ENCODE measurements around the gene LRRC58. TPM values are rescaled to one million over a fixed set of nuclear protein-coding genes. Genes with fewer than 3 reads are reported as not detected.

The LRRC58 gene
- total and polyA plus RNA-seq, 4 donors: 6.8 to 19.2 (median 13.5) TPM

DNA sequence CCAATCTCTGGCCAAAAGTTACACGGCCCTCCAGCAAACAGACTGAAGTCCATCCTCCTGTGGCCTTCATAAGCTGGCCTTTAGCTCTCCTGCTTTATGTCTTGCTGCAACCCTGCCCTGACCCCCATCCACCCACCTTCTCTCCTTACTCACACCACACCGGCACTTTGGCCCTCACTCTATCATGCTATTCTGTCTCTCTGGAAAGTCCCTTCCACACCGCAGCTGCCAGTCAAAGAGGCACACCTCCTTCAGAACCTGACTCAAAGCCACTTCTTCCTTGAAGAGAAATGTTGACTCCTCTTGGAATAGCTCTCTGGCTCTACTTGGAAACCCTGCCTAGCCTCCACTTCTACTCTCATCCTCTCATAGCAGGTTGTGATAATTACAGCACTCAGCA lies 68.6 kb downstream of the LRRC58 start:
- intact Hi-C loops (cut with DNase I): no loop called here

DNA sequence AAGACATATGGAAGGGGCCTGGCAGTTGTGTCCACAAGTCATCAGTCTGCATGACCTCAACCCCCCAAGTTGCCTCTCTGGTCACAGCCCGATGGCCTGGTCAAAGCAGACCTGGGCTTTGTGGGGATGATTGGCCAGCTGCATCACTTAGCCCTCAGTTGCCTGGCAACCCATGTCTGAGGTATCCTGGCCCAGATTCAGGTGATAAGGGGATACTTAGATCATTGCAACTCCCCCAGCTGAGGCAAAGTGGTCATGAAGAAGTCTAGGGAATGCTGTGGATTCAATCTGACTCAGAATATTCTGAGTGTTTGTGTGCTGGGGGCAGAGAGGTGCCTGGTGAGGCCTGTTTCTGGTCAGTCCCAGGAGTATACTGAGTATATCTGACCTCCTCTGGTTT lies 69.1 kb downstream of the LRRC58 start:
- H3K4me3 ChIP-seq (ENCODE audit: low read length in 2 of 2): no peak overlapping the region
- intact Hi-C loops (cut with DNase I): no loop called here
- no peak for ATAC-seq (ENCODE audit: low FRiP score)
- no peaks in the 10 kb centered on the region for H3K4me1 ChIP-seq (ENCODE audit: control insufficient read depth in 1 of 2, insufficient read depth in 2 of 2, low read length in 2 of 2)
- no peaks in the 10 kb centered on the region for H3K27me3 ChIP-seq (ENCODE audit: control insufficient read depth in 1 of 2, insufficient read depth in 2 of 2, low read length in 1 of 2)
- peaks cover 2% of the 10 kb centered on the region for H3K9me3 ChIP-seq (ENCODE audit: control insufficient read depth, low read length)
- 89 to 90% methylated on average over 1 of the region's 1 CpG for WGBS, 2 donors
- H3K36me3 ChIP-seq (ENCODE audit: control insufficient read depth in 1 of 2, insufficient read depth in 2 of 2, low read length in 1 of 2): no peaks in the 10 kb centered on the region
- H3K27ac ChIP-seq (ENCODE audit: low read depth in 1 of 2, low read length in 2 of 2): no peak overlapping the region
- DNase-seq: no peak

More for the DNA sequence above, 68.6 kb downstream of the LRRC58 start:
- H3K27ac ChIP-seq (ENCODE audit: low read depth in 1 of 2, low read length in 2 of 2): no peak overlapping the region
- no peaks in the 10 kb centered on the region for H3K36me3 ChIP-seq (ENCODE audit: control insufficient read depth in 1 of 2, insufficient read depth in 2 of 2, low read length in 1 of 2)
- no peaks in the 10 kb centered on the region for H3K27me3 ChIP-seq (ENCODE audit: control insufficient read depth in 1 of 2, insufficient read depth in 2 of 2, low read length in 1 of 2)
- ATAC-seq (ENCODE audit: low FRiP score) (no peak), DNase-seq (no peak)
- no peak overlapping the region for H3K4me3 ChIP-seq (ENCODE audit: low read length in 2 of 2)
- peaks cover 2% of the 10 kb centered on the region for H3K9me3 ChIP-seq (ENCODE audit: control insufficient read depth, low read length)
- no peaks in the 10 kb centered on the region for H3K4me1 ChIP-seq (ENCODE audit: control insufficient read depth in 1 of 2, insufficient read depth in 2 of 2, low read length in 2 of 2)
- WGBS, 2 donors: 84 to 93% methylated on average over 3 of the region's 3 CpGs

DNA sequence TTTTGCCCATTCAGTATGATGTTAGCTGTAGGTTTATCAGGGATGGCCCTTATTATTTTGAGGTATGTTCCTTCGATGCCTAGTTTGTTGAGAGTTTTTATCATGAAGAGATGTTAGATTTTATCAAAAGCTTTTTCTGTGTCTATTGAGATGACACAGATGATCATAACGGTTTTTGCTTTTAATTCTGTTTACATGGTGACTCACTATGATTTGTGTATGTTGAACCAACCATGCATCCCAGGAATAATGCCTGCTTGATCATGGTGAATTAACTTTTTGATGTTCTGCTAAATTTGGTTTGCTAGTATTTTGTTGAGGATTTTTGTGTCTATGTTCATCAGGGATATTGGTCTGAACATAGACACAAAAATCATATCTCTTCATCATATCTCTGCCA lies 72.4 kb downstream of the LRRC58 start:
- Histone ChIP-seq H3K27me3 (ENCODE audit: control insufficient read depth in 1 of 2, insufficient read depth in 2 of 2, low read length in 1 of 2) (no peaks in the 10 kb centered on the region), H3K36me3 (ENCODE audit: control insufficient read depth in 1 of 2, insufficient read depth in 2 of 2, low read length in 1 of 2) (no peaks in the 10 kb centered on the region), H3K27ac (ENCODE audit: low read depth in 1 of 2, low read length in 2 of 2) (no peak overlapping the region), H3K4me3 (ENCODE audit: low read length in 2 of 2) (no peak overlapping the region), H3K4me1 (ENCODE audit: control insufficient read depth in 1 of 2, insufficient read depth in 2 of 2, low read length in 2 of 2) (no peaks in the 10 kb centered on the region), H3K9me3 (ENCODE audit: control insufficient read depth, low read length) (peaks cover 2% of the 10 kb centered on the region)
- no peak for DNase-seq
- intact Hi-C loops (cut with DNase I): no loop called here
- ATAC-seq (ENCODE audit: low FRiP score): no peak
- 76 to 80% methylated on average over 2 of the region's 2 CpGs for WGBS, 2 donors

DNA sequence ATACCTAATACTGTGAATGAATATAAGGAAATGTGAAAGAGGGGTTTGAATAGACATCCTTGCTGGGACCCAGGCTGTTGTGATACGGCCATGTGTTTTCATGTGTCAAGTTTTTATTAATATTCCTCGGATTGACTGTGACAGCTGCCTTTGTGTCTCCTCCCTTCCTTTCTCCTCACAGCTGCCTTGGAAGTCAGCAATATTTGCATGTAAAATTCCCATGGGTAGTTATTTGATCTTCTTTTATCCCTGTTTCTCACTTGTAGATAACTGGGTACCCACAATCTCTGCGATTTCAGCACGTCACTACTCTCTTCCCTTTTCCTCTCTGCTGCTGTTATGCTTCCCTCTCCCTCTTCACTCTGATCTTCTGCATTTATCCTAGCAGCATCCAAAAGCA lies 73.5 kb downstream of the LRRC58 start:
- 38 to 47% methylated on average over 4 of the region's 4 CpGs for WGBS, 2 donors
- H3K27ac ChIP-seq (ENCODE audit: low read depth in 1 of 2, low read length in 2 of 2): no peak overlapping the region
- no peak overlapping the region for H3K4me3 ChIP-seq (ENCODE audit: low read length in 2 of 2)
- ATAC-seq (ENCODE audit: low FRiP score) (no peak), DNase-seq (no peak)
- H3K4me1 ChIP-seq (ENCODE audit: control insufficient read depth in 1 of 2, insufficient read depth in 2 of 2, low read length in 2 of 2): no peaks in the 10 kb centered on the region
- no peaks in the 10 kb centered on the region for H3K27me3 ChIP-seq (ENCODE audit: control insufficient read depth in 1 of 2, insufficient read depth in 2 of 2, low read length in 1 of 2)
- H3K36me3 ChIP-seq (ENCODE audit: control insufficient read depth in 1 of 2, insufficient read depth in 2 of 2, low read length in 1 of 2): no peaks in the 10 kb centered on the region
- peaks cover under 1% of the 10 kb centered on the region for H3K9me3 ChIP-seq (ENCODE audit: control insufficient read depth, low read length)
- intact Hi-C loops (cut with DNase I): no loop called here

DNA sequence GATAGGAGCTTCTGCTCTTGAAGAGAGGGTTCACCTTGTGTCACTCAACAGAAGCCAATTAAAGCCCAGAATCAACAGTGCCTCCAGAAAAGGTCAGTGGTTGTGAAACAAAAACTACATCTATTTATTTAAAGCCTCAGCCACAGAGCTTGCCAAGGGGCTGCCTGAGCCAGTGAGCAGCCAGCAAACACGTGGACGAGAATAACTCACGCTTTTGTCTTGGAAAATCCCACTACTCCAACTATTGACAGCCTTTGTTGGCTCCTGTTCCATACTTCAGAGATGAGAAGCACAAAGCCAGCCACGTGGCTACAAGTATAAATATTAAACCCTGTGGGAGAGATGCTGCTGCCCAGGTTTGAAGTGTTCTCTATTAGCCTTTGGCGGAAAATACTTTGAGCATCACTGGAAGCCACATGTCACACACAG lies 74.4 kb downstream of the LRRC58 start:
- no peak for ATAC-seq (ENCODE audit: low FRiP score)
- H3K36me3 ChIP-seq (ENCODE audit: control insufficient read depth in 1 of 2, insufficient read depth in 2 of 2, low read length in 1 of 2): no peaks in the 10 kb centered on the region
- intact Hi-C loops (cut with DNase I): no loop called here
- H3K9me3 ChIP-seq (ENCODE audit: control insufficient read depth, low read length): no peaks in the 10 kb centered on the region
- H3K4me1 ChIP-seq (ENCODE audit: control insufficient read depth in 1 of 2, insufficient read depth in 2 of 2, low read length in 2 of 2): no peaks in the 10 kb centered on the region
- H3K4me3 ChIP-seq (ENCODE audit: low read length in 2 of 2): no peak overlapping the region
- H3K27ac ChIP-seq (ENCODE audit: low read depth in 1 of 2, low read length in 2 of 2): no peak overlapping the region
- peak in 1 of 2 donors; percentile 50 for DNase-seq
- H3K27me3 ChIP-seq (ENCODE audit: control insufficient read depth in 1 of 2, insufficient read depth in 2 of 2, low read length in 1 of 2): no peaks in the 10 kb centered on the region
- 18 to 19% methylated on average over 5 of the region's 5 CpGs for WGBS, 2 donors

Other genes starting within 250 kb of the LRRC58 start
- gene GPR156, start 64.1 kb downstream of the LRRC58 start, total RNA-seq: under 1 TPM; 0.42 to 0.49 TPM
- not detected for gene GPR156, start 64.1 kb downstream of the LRRC58 start, polyA plus RNA-seq
- gene FSTL1, start 101.6 kb upstream of the LRRC58 start, total RNA-seq: 100 to 1,000 TPM; 716 to 833 TPM
- 100 to 1,000 TPM; 103 to 319 TPM for gene FSTL1, start 101.6 kb upstream of the LRRC58 start, polyA plus RNA-seq
- gene NDUFB4, start 247.0 kb upstream of the LRRC58 start, total RNA-seq: 10 to 100 TPM; 84.4 to 91.1 TPM
- gene NDUFB4, start 247.0 kb upstream of the LRRC58 start, polyA plus RNA-seq: 100 to 1,000 TPM; 183 to 191 TPM

Data from aorta (tissue), 5 donors.